ENCODE data around the gene ARHGAP33.
A peak's percentile ranks its signal among the peaks of the same experiment; 100 is the strongest.
"Not testable (repeated sequence)": the region's sequence is repeated elsewhere in the genome, so short reads cannot be mapped to it uniquely, and the experiment has no call there.

The ARHGAP33 gene

GRCh38 chr19:35812220-35813042, 37.1 kb downstream of the ARHGAP33 start, which contains the start of gene PRODH2:
Gene PRODH2, minus strand, starts transcription at chr19:35812845. Its CDS starts 40 bp downstream, at chr19:35812805.
- DNase-seq: no peak
- in situ Hi-C loops (cut with MboI; ENCODE audit: low pct_unique_long_range_greater_than_20kb, low sequenced_read_pairs): no loop called here

DNA sequence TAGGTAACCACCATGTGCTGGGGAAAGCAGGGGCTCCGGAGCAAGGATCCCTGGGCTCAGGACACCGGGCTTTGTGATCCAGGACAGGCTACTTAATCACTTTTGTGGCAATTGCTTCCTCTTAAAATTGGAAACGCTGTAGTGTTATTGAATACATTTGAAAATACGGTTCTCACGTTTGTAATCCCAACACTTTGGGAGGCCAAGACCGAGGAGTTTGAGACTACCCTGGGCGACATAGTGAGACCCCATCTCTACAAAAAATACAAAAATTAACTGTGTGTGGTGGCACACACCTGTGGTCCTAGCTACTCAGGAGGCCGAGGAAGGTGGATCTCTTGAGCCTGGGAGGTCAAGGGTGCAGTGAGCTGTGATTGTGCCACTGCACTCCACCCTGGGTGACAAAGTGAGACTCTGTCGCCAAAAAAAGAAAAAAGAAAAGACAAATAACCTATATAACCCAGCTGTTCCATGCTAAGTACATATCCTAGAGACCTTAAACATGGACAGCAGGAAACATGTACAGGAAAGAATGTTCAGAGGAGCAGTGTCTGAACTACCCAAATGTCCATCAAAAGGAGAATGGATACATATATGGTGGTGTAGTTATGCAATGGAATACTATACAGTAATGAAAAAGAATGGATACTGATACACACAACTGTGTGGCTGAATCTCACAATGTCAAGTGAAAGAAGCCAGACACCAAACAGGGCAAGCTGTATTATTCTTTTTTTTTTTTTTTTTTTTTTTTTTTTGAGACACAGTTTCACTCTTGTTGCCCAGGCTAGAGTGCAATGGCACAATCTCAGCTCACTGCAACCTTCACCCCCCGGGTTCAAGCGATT, 37.9 kb downstream of the ARHGAP33 start:
- in situ Hi-C loops (cut with MboI; ENCODE audit: low pct_unique_long_range_greater_than_20kb, low sequenced_read_pairs): no loop called here
- DNase-seq: no peak

GRCh38 chr19:35816262-35816661, 40.9 kb downstream of the ARHGAP33 start:
- no peak for DNase-seq
- in situ Hi-C loops (cut with MboI; ENCODE audit: low pct_unique_long_range_greater_than_20kb, low sequenced_read_pairs): no loop called here

GRCh38 chr19:35816846-35817245, 41.5 kb downstream of the ARHGAP33 start:
- no peak for DNase-seq
- in situ Hi-C loops (cut with MboI; ENCODE audit: low pct_unique_long_range_greater_than_20kb, low sequenced_read_pairs): no loop called here

GRCh38 chr19:35818445-35818844, 43.1 kb downstream of the ARHGAP33 start:
- no peak for DNase-seq
- in situ Hi-C loops (cut with MboI; ENCODE audit: low pct_unique_long_range_greater_than_20kb, low sequenced_read_pairs): no loop called here

- DNase-seq: peak; percentile 77
- in situ Hi-C loops (cut with MboI; ENCODE audit: low pct_unique_long_range_greater_than_20kb, low sequenced_read_pairs): no loop called here
Observed at GRCh38 chr19:35822579-35822978, 47.2 kb downstream of the ARHGAP33 start.

DNA sequence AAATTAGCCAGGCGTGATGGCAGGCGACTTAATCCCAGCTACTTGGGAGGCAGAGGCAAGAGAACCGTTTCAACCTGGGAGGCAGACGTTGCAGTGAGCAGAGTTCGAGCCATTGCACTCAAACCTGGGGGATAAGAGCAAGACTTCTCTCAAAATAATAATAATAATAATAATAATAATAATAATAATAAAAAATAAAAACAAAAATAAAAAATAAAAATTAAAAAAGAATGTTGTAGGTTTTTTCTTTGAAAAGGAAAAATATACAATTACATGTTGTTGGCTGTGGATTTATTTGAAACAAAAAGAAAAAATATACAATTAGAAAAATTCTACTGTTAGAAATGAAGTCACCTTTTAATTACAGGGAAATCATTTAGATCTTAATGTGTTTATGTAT, 48.8 kb downstream of the ARHGAP33 start:
- DNase-seq: no peak
- in situ Hi-C loops (cut with MboI; ENCODE audit: low pct_unique_long_range_greater_than_20kb, low sequenced_read_pairs): no loop called here

DNA sequence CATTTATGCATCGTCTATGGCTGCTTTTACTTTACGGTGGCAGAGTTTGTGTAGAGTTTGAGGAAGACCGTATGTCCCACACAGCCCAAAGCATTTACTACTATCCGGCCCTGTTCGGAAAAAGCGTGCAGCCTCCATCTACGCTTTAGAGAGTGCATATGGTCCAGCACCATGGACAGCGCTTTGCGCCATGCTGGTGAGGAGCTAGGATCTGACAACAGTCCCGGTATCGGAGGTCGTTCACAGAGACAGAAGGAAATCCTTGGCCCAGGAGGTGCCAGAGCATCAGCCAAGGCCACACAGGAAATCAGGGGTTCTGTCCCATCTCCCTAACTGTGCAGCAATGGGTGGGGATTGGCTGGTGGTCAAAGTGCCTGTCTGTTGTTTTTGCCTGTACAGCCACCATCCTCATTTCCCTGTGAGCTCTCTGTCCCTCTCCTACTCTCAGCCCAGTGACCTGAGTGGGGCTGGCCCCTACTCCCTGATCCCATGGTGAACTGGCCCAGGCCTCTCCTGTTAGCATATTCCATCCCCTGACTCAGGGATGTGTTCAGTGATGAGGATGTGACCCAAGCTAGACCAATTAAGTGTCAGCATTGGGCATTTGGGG, 53.4 kb downstream of the ARHGAP33 start:
- peak; percentile 50 for DNase-seq

DNA sequence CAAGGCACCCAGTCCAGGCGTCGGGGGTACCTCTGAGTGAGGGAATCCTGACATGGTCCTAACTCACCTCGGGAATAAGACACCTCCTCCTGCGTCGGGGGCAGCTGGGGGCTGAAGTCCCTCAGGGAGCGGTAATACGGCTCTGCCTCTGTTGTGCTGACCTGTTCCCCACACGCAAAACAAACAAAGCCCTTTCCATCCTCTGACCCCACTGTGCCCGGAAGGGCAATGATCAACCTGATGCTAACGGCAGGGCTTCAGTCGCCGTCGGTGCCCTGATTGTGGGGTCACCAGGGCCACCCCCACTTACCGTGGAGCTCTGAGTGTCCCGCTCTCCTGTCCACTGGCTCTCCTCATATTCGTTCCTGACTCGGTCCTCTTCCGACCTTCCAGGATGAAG, 55.6 kb downstream of the ARHGAP33 start:
- in situ Hi-C loops (cut with MboI; ENCODE audit: low pct_unique_long_range_greater_than_20kb, low sequenced_read_pairs): no loop called here
- no peak for DNase-seq

More for the DNA sequence above, 53.4 kb downstream of the ARHGAP33 start:
- in situ Hi-C loops (cut with MboI; ENCODE audit: low pct_unique_long_range_greater_than_20kb, low sequenced_read_pairs): no loop called here

- no peak for DNase-seq
- in situ Hi-C loops (cut with MboI; ENCODE audit: low pct_unique_long_range_greater_than_20kb, low sequenced_read_pairs): no loop called here
Observed at GRCh38 chr19:35832054-35832453, 56.7 kb downstream of the ARHGAP33 start.

- no peak for DNase-seq
- in situ Hi-C loops (cut with MboI; ENCODE audit: low pct_unique_long_range_greater_than_20kb, low sequenced_read_pairs): no loop called here
Observed at GRCh38 chr19:35833972-35834371, 58.6 kb downstream of the ARHGAP33 start.

GRCh38 chr19:35836096-35836495, 60.7 kb downstream of the ARHGAP33 start:
- DNase-seq; in situ Hi-C loops (cut with MboI; ENCODE audit: low pct_unique_long_range_greater_than_20kb, low sequenced_read_pairs): not testable (repeated sequence)
